Measurements from ENCODE around the gene FAM32A. TPM values are rescaled to one million over a fixed set of nuclear protein-coding genes. Genes with fewer than 3 reads are reported as not detected.

The FAM32A gene
- total RNA-seq, 1 donor from 2014 or later = 59.9 TPM

- DNase-seq (no peak), ATAC-seq (no peak)
- Histone ChIP-seq H3K27ac (no peak overlapping the region), H3K4me3 (no peak overlapping the region), H3K27me3 (ENCODE audit: low read depth) (no peaks in the 10 kb centered on the region), H3K9me3 (no peaks in the 10 kb centered on the region), H3K36me3 (peaks cover 32% of the 10 kb centered on the region), H3K4me1 (no peaks in the 10 kb centered on the region)
- TF ChIP-seq CTCF (IDR thresholded peaks at IDR 0.05) = no peak
- intact Hi-C loops (cut with DNase I) = no loop called here
Measured at GRCh38 chr19:16153582-16154336, 31.5 kb upstream of the FAM32A start.

- no peaks in the 10 kb centered on the region for H3K9me3 ChIP-seq
- no peak for TF ChIP-seq CTCF (IDR thresholded peaks at IDR 0.05)
- peaks cover 28% of the 10 kb centered on the region for H3K36me3 ChIP-seq
- H3K27ac ChIP-seq = no peak overlapping the region
- H3K4me3 ChIP-seq = no peak overlapping the region
- no peaks in the 10 kb centered on the region for H3K4me1 ChIP-seq
- DNase-seq = no peak
- intact Hi-C loops (cut with DNase I) = no loop called here
- ATAC-seq = no peak
- H3K27me3 ChIP-seq (ENCODE audit: low read depth) = no peaks in the 10 kb centered on the region
Measured at GRCh38 chr19:16154557-16154956, 30.7 kb upstream of the FAM32A start.

GRCh38 chr19:16155128-16155527, 30.1 kb upstream of the FAM32A start:
- no peak overlapping the region for H3K4me3 ChIP-seq
- H3K4me1 ChIP-seq = no peaks in the 10 kb centered on the region
- intact Hi-C loops (cut with DNase I) = no loop called here
- no peaks in the 10 kb centered on the region for H3K9me3 ChIP-seq
- H3K27me3 ChIP-seq (ENCODE audit: low read depth) = no peaks in the 10 kb centered on the region
- ATAC-seq (no peak), DNase-seq (no peak)
- H3K27ac ChIP-seq = no peak overlapping the region
- no peak for TF ChIP-seq CTCF (IDR thresholded peaks at IDR 0.05)
- peaks cover 28% of the 10 kb centered on the region for H3K36me3 ChIP-seq

GRCh38 chr19:16156904-16157303, 28.3 kb upstream of the FAM32A start:
- Histone ChIP-seq H3K27me3 (ENCODE audit: low read depth) (no peaks in the 10 kb centered on the region), H3K36me3 (peaks cover 28% of the 10 kb centered on the region), H3K4me3 (no peak overlapping the region), H3K4me1 (no peaks in the 10 kb centered on the region), H3K9me3 (no peaks in the 10 kb centered on the region), H3K27ac (no peak overlapping the region)
- DNase-seq (no peak), ATAC-seq (no peak)
- TF ChIP-seq CTCF (IDR thresholded peaks at IDR 0.05) = no peak
- intact Hi-C loops (cut with DNase I) = no loop called here

GRCh38 chr19:16157601-16158000, 27.6 kb upstream of the FAM32A start:
- TF ChIP-seq CTCF (IDR thresholded peaks at IDR 0.05) = no peak
- intact Hi-C loops (cut with DNase I) = no loop called here
- Histone ChIP-seq H3K36me3 (peaks cover 28% of the 10 kb centered on the region), H3K4me3 (no peak overlapping the region), H3K27ac (no peak overlapping the region), H3K9me3 (no peaks in the 10 kb centered on the region), H3K27me3 (ENCODE audit: low read depth) (no peaks in the 10 kb centered on the region), H3K4me1 (no peaks in the 10 kb centered on the region)
- ATAC-seq (no peak), DNase-seq (no peak)

All from lower lobe of right lung (tissue), 2 donors.